ENCODE measurements around the gene PI3.
"Not testable (repeated sequence)": the region's sequence is repeated elsewhere in the genome, so short reads cannot be mapped to it uniquely, and the experiment has no call there.

Gene PI3, protein sequence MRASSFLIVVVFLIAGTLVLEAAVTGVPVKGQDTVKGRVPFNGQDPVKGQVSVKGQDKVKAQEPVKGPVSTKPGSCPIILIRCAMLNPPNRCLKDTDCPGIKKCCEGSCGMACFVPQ

DNA sequence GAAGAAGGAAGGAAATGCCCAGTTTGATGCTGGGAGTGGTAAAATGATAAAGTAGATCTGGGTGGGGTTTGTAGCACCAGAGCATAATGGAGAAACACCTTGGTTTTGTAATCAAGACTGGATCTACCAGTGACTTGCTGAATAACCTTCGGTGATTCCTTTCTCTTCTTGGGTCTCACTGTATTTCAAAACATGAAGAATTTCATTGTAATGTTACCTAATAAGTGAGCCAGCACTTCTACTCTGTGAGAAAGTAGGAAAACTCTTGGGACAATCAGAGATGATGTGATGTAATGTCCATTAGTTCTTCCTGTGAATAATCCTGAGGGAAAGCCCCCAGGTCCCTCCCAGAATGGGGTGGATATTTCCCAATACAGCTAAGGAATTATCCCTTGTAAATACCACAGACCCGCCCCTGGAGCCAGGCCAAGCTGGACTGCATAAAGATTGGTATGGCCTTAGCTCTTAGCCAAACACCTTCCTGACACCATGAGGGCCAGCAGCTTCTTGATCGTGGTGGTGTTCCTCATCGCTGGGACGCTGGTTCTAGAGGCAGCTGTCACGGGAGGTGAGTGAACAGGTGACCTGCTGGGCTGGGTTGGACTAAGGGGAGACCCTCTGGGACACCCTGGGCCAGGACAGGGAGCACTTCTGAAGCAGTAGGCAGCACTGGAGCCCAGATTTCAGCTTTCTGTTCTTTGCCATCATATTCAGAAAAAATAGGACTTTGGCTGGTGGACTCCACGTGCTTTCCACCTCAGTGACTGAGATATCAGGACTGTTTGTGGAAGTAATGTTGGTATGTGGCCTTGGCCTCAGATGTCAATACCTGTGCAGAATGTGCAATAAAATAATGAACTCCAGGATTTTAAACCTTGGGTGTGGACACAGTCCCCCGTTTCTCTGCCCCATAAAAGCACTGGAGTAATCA, at the start of gene PI3:
TSS of gene PI3 (plus strand) at position 469 of the 931 bp plus-strand sequence. CDS start at position 490, 21 bp downstream.
- no peak for DNase-seq (ENCODE audit: low spot score)

DNA sequence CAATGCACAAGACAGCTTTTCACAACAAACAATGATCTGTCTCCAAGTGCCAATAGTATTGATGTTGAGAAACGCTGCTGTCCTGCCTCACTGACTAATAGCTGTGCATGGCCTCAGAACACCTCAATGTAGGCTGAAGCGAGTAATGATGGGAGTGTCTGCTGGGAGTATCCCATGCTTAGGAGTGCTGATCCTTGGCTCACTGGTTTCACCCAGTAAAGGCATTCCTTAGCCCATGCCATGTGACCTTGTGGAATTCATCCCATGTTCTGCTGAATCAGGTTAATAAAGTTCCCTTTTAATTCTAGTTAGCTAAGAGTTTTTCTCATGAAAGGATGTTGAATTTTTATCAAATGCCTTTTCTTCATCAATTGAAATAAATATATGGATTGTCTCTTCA, 46.6 kb upstream of the PI3 start:
- no peak for DNase-seq (ENCODE audit: low spot score)

DNA sequence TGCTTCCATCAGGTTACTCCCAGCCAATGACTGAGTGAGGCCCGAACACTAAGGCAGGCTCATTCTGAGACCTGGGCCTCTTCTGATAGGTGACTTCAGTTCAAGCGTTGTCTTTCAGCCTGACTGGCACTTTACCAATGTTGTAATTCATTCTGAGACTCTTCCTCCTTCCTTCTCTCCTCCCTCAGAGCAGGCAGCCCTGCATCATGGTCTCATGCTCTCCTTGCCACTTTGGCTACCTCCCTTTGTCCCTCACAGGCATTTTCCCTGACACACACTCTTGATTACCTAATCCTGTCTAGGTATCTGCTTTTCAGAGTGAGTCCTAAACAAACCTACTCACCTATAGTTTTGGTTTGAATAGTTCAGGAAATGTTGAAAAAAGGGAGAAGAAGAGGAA, 37.8 kb upstream of the PI3 start:
- no peak for DNase-seq (ENCODE audit: low spot score)

DNA sequence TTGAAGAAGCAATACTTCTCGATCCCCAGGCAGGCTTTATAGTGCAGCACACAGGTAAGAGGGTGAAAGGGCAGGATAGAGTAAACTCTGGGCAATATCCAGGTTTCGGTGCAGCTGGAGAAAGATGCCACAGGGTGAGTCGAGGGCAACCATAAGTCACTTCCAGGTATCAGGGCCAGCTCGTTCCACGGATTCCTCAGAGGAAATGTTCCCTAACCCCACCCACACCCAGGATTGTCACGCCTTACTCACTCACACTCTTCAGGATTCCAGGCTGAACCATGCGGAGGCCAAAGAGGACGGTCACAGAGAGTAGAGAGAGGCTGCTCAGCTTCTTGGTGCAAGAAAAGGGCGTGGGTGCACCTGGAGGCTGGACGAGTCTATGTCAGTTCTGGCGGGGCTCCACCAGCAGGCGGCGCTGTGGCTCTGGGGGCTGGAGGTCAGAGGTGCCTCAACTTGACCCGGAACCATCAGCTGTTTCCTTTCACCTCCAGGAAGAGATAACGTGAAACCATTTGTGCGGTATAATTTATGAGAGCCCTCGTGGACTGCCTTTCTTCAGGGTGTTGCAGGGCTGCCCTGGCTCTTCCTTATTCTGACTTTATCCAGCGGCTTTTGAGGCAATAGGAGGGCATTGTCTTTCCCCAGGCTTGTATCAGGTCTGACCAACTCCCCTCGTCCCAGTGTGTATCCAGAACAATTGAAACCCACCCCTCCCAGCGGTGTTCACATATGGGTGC, 36.0 kb upstream of the PI3 start:
- peak; percentile 22 for DNase-seq (ENCODE audit: low spot score)

DNA sequence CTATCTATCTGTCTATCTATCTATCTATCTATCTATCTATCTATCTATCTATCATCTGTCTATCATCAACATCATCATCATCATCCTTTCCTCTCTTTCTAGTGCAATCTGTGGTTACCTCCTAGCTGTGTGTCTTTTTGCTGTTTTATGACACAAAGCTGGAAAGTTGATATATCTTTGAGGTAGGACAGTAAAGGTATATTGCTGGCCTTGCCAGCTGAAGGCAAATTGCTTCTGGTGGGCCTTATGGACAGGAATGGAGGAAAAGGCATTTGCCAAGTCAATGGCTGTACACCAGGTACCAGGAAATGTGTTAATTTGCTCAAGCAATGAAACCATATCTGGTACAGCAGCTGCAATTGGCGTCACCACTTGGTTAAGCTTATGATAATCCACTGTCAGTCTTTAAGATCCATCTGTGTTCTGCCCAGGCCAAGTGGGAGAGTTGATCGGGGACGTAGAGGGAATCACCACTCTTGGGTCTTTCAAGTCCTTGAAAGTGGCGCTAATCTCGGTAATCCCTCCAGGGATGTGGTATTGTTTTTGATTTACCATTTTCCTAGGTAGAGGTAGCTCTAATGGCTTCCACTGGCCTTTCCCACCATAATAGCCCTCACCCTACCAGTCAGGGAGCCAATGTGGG, 34.8 kb upstream of the PI3 start:
- DNase-seq (ENCODE audit: low spot score): not testable (repeated sequence)

DNA sequence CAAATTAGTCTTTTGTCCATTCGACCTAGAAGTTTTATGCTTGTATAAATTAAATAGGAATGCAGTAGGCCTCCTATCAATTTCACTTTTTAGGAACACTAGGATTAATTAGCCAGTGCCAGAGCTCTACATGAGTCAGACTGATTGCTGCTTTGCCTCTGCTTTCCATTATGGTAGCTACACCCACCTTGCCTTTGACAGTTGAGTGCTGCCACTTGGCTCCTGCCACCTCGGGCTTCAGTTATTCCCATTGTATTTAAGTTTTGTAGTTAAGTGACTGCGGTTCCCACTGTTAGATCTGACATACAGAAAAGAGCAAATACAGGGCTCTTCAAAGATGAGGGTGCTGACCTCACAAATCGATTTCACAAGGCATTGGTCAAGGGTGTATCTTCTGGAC, 33.9 kb upstream of the PI3 start:
- no peak for DNase-seq (ENCODE audit: low spot score)

DNA sequence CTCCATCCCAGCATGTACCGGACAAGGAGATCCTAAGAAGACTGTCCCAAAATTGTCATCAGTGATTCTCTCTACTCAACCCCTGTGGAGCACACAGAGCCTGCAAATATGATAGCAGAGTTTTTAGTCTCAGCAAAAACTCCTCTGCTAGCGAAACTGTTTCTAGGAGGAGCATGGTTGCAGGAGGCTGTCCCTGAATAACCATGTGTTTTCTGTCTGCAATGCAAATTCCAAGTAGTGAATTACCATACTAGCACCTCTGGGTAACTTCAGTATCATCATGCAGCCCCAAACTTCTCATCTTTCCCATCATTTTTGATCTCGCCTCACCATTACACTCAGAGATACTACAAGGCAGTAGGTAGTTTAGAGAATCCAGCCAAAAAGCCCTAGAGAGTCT, 25.6 kb upstream of the PI3 start:
- no peak for DNase-seq (ENCODE audit: low spot score)

DNA sequence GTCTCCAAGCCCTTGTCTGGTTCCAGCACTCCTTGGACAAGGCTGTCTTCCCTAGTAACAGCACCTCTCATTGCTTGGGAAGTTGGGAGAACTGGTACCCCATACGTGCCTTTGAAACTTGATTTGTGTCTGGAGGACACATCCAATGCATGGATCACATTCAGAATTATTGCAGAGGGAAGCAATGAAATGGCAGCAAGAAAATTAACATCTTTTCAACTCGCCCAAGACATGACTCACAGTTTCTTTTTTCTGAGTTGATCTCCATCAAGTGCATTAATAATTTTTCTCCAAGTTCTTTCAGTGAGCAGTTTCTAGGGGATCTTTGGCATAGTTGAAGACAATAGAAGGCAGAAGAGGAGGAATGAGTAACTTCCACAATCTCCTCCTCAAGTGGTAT, 22.3 kb upstream of the PI3 start:
- no peak for DNase-seq (ENCODE audit: low spot score)

DNA sequence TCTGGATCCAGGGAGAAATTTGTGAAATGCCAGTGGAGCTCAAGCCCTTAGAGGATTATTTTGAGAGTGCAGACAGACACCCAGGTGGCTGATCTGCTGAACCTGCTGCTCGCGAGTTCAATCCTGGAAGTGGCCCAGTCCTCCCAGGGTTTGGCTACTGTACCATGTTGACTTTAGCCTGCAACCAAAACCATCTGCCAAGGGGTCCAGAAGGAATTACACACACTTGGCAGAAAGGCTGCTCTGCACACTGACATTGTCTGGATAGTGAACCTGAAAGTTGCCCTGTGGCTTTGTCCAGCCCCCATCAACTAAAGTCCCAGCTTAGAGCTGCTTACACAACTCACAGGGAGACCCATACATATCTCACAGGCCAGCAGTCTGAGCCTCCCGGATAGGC, 21.6 kb upstream of the PI3 start:
- no peak for DNase-seq (ENCODE audit: low spot score)

DNA sequence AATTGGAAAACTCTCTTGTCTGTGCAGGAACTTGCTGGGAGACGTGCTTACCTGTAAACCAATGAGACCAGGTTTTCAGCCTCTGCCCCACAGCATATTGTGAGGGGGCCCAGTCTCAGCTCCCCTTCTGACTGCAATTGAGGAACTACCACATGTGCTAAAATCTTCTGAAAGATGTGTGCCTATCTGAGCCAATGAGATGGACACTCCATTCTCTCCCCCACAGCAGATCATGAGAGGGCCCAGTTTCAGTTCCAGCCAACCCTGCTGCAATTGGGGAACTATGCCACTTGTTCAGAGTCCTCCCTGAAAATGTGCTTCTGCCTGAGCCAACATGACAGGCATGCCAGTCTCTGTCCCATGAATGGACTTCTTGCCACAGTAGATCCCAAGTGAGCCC, 20.9 kb upstream of the PI3 start:
- DNase-seq (ENCODE audit: low spot score): no peak

DNA sequence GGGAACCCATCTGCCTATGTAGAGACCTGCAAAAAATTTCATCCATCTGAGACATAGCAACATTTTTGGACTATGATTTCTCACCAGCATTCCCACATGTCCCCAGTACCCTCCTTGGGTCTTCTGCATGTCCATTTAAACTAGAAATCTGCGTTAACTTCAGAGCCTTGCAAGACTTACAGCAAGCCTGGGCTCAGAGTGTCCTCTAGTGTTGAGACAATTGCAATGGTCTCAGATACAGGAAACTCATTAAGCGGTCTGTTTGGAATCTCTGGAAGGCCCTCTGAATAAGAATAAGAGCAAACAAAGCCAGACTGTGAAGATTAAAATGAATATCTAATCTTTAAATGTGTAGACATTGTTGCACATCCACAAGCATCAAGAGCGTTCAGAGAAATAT, 20.5 kb upstream of the PI3 start:
- DNase-seq (ENCODE audit: low spot score): no peak

DNA sequence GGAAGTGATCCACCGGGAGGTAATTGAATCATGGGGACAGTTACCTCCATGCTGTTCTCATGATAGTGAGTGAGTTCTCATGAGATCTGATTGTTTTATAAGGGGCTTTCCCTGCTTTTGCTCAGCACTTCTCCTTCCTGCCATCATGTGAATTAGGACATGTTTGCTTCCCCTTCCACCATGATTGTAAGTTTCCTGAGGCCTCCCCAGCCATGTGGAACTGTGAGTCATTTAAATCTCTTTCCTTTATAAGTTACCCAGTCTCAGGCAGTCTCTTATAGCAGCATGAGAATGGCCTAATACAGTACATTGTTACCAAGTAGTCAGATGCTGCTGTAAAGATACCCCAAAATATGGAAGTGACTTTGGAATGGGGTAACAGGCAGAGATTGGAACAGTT, 19.9 kb upstream of the PI3 start:
- not testable (repeated sequence) for DNase-seq (ENCODE audit: low spot score)

DNA sequence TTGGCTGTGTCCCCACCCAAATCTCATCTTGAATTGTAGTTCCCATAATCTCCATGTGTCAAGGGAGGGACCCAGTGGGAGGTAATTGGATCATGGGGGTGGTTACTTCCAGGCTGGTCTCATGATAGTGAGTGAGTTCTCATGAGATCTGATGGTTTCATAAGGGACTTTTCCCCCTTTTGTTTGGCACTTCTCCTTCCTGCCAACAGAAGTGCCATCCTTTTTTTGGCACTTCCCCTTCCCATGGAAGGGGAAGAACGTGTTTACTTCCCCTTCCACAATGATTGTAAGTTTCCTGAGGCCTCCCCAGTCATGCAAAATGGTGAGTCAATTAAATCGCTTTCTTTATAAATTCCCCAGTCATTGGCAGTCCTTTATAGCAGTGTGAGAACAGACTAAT, 18.0 kb upstream of the PI3 start:
- no peak for DNase-seq (ENCODE audit: low spot score)

DNA sequence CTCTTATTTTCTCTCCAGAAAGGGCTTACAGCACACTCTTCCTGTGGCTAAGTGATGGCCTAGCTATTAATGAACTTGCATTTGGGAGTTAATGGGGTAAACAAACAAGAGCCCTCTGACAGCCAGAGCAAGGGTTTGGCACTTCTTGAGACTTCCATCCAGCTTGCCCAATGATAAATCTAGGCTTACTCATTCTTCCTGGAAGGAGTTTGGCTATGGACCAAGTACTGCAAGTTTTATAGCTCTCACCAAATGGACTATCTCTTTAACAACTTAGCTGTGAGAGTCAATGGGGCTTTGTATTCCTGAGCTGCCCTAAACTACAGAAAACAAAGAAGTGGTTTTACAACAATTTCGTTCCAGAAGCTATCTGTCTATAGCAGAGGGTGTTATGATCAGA, 16.7 kb upstream of the PI3 start:
- DNase-seq (ENCODE audit: low spot score): no peak

DNA sequence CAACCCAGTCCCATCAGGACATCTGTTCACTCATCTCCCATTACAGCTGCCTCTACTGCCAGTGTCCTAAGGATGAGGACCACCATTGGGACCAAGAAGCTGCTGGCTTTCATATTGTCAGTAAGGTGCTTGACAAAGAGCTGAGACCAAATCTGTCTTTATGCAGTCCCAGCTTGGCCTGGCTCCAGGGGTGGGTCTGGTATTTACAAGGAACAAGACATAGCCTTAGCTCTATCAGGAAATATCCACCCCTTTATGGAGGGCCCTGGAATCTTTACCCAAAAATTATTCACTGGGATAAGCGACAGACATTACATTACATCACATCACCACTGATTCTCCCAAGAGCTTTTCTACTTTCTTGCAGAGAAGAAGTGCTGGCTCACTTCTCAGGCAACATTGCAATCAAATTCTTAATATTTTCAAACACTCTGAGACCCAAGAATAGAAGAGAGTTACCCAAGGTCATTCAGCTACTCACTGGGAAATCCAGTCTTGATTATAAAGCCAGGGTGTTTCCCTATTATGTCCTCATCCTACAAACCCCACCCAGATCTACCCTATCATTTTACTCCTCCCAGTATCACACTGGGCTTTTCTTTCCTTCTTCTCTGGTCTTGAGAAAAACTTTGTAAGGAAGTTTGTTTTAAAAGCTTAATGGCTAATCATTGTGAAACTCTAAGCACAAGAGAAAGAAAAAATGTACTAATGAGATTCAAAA, 11.5 kb upstream of the PI3 start:
- no peak for DNase-seq (ENCODE audit: low spot score)

DNA sequence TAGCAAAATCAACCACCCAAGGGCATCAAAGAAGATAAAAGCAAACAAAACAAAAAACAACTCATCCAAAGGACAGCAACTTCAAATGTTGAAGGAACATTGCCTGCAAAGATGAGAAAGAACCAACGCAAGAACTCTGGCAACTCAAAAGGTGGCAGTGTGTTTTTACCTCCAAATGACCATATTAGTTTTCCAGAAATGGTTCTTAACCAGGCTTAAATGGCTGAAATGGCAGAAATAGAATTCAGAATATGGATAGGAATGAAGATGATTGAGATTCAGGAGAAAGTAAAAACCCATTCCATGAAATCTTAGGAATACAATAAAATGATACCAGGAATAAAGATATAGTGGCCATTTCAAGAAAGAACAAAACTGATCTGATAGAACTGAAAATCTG, 9.8 kb upstream of the PI3 start:
- DNase-seq (ENCODE audit: low spot score): no peak

DNA sequence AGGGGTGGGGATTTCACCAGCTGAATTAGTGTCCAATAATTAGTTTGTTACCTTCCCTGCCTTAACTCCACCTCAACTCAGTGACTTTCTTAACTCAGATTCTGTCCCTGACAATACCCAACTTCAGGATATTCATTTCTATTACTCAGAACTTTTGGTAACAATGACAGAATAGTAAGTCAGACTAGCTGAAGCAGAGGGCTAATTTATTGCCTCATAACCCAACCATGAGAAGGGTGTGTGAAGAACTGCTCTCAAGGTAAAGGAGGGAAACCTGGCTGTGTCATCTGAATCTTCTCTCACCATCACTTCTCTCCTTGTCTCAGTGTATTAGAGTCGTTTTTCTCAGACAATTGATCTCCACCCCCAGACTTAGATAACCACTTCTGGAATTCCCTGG, 1.2 kb upstream of the PI3 start:
- DNase-seq (ENCODE audit: low spot score): no peak

DNA sequence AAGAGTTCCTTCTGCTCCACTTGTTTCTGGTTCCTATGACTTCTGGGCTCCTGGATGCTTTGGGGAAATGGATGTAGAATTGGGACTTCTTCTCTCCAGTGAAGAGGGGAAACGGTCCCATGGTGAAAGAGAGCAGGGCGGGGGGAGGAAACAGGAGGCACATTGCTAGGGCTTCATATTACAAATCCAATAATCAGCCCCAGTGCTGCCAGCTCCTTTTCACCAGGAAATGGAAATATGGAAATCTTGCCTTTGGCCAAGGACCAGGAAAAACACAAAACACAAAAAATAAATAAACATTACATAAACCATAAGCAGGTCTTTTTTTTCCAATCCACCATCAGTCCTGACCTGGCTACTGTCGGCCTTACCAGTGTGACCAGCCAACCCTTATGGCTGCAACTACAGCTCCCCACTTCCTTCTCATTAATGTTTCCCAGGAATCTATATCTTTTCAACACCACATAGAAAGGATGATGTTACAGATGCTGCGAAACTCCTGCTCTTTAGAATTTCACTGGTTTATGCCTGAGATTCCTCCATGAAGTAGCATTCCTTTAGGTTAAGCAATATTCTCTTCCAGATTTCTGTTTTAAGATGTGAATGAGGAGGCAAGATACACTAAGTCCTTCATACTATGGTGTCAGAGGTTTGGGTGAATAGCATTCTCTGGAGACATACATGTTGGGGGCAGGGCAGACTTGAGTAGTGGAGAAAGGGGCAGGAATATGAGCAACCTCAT, 2.0 kb downstream of the PI3 start:
- no peak for DNase-seq (ENCODE audit: low spot score)

DNA sequence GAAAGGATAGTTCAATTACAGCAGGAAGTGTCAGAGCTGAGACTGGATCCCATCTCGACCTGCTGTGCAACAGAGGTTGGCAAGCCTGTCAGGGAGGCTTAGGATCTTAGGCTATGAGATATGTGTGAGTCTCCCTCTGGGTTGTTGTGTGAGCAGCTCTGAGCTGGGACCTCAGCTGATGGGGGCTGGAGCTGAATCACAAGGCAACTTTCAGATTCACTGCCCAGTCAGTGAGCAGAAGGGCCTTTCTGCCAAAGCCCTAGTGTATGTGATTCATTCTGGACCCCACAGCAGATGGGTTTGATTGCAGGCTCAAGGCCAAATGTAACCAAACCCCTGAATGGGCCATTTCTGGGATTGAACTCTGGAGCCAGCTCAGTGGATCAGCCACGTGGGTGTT, 4.5 kb downstream of the PI3 start:
- DNase-seq (ENCODE audit: low spot score): no peak

DNA sequence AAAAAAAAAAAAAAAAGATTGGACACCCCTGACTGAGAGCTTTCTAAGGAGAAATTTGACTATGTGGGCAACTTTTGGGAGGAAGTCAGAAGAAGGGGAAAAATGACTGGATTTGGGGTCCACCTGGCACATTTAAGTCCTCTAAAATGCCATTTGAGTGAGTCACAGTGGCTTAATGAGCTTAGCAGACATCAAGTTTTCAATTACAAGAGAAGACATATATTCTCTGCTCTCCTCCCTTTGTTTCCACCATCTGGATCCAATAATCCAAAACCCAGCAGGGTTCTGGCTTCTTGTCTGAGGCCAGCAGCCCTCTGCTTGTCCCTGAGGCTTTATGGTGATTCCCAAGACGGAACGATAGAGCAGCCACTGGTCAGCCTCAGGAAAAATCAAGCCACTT, 6.9 kb downstream of the PI3 start:
- DNase-seq (ENCODE audit: low spot score): no peak

DNA sequence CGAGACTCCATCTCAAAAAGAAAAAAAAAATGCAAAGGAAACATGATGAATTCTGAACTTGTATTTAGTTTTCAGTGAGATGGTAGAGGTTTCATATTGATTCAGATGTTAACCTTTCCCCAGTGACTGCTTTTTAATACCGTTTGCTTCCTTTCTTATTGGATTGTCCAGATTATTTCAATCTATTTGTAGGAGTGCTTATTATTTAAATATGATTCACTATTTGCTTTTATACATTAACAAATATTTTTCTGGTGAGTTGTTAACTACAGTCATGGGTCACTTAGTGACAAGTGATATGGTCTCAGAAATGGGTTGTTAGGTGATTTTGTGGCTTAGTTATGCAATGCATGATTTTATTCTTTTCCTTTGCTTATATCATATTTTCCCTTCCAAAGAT, 8.4 kb downstream of the PI3 start:
- DNase-seq (ENCODE audit: low spot score): no peak

All from CD4-positive, alpha-beta T cell treated with Interleukin-2 at 100 ng/mL for 4 hours (primary cell).